HUES64 (cell line): ENCODE results near the gene NHEJ1. TPM values are rescaled to one million over a fixed set of nuclear protein-coding genes. Genes with fewer than 3 reads are reported as not detected.
"Not testable (repeated sequence)": the region's sequence is repeated elsewhere in the genome, so short reads cannot be mapped to it uniquely, and the experiment has no call there.

ENCODE experiments used
- H3K27ac ChIP-seq: 2 replicates; pipeline ENCODE4 v1.7.0; 2013; ENCODE audit warnings: low read depth, low read length, inconsistent platforms
- H3K27me3 ChIP-seq: 2 replicates; pipeline ENCODE4 v1.6.1; 2013; ENCODE audit warnings: mild to moderate bottlenecking, low read length; ENCODE audit not compliant: insufficient read depth
- H3K36me3 ChIP-seq: 2 replicates; pipeline ENCODE4 v1.6.1; 2013; ENCODE audit warnings: mild to moderate bottlenecking, low read length; ENCODE audit not compliant: insufficient read depth
- H3K4me1 ChIP-seq: 2 replicates; pipeline ENCODE4 v1.6.1; 2013; ENCODE audit warnings: mild to moderate bottlenecking, low read length, moderate library complexity; ENCODE audit not compliant: insufficient read depth
- H3K4me3 ChIP-seq: 2 replicates; pipeline ENCODE4 v1.5.1; 2013; ENCODE audit warnings: mild to moderate bottlenecking, low read length, moderate library complexity
- H3K9ac ChIP-seq: 2 replicates; pipeline ENCODE4 v1.6.1; 2013; ENCODE audit warnings: mild to moderate bottlenecking, low read depth, low read length
- H3K9me3 ChIP-seq: 2 replicates; pipeline ENCODE4 v1.6.1; 2013; ENCODE audit warnings: low read depth, low read length; ENCODE audit not compliant: insufficient read depth
- WGBS: fragments of 150-250, 120-280 bp; methylation state at CpG from one replicate; pipeline ENCODE4 v1.1.7; 2013; ENCODE audit warnings: missing lambda C conversion rate; 5-methylcytosine and 5-hydroxymethylcytosine counted together
- polyA plus RNA-seq, 2 experiments: library from polyadenylated mRNA; stranded (reverse); fragments of 50-300 nt; gene quantifications; one replicate each; pipeline ENCODE4 v1.2.3, GENCODE V29; 2013

NHEJ1 gene
- 22.7 TPM for polyA plus RNA-seq (2013, experiment 1 of 2)
- polyA plus RNA-seq (2013, experiment 2 of 2) = 20.2 TPM

- Histone ChIP-seq H3K4me3 (peak within 1 kb of the TSS; percentile 97), H3K4me1 (peaks cover 8% of the 10 kb centered on the region), H3K27ac (peak within 1 kb of the TSS; percentile 90), H3K9ac (peak within 1 kb of the TSS; percentile 93), H3K36me3 (peaks cover 11% of the 10 kb centered on the region), H3K9me3 (no peaks in the 10 kb centered on the region), H3K27me3 (peaks cover 14% of the 10 kb centered on the region; the same call in 1 of the 2 replicates)
- WGBS = under 1% methylated on average over 70 of the region's 70 CpGs
Observed at GRCh38 chr2:219160186-219161017, at the start of gene NHEJ1. Gene NHEJ1, minus strand, starts transcription at chr2:219160815. Its CDS starts 2,453 bp downstream, at chr2:219158362.

GRCh38 chr2:219209236-219210195, 48.9 kb upstream of the NHEJ1 start:
- H3K4me1 ChIP-seq = 0 out of 2 replicates have a peak, but pooled peaks cover 3% of the 10 kb centered on the region
- no peak overlapping the region for H3K4me3 ChIP-seq
- 95% methylated on average over 17 of the region's 18 CpGs for WGBS
- H3K27me3 ChIP-seq = no peaks in the 10 kb centered on the region
- H3K9ac ChIP-seq = no peak overlapping the region
- H3K36me3 ChIP-seq = peaks cover 57% of the 10 kb centered on the region
- no peak overlapping the region for H3K27ac ChIP-seq
- no peaks in the 10 kb centered on the region for H3K9me3 ChIP-seq

GRCh38 chr2:219207884-219208740, 47.5 kb upstream of the NHEJ1 start:
- H3K4me3 ChIP-seq = no peak overlapping the region

GRCh38 chr2:219207134-219207883, 46.7 kb upstream of the NHEJ1 start:
- Histone ChIP-seq H3K9me3 (no peaks in the 10 kb centered on the region), H3K27ac (peak overlapping the region; percentile 86; the same call in 1 of the 2 replicates), H3K4me3 (peak overlapping the region; percentile 69), H3K36me3 (peaks cover 35% of the 10 kb centered on the region), H3K9ac (peak overlapping the region; percentile 44), H3K27me3 (no peaks in the 10 kb centered on the region), H3K4me1 (0 out of 2 replicates have a peak, but pooled peaks cover 3% of the 10 kb centered on the region)
- 30% methylated on average over 22 of the region's 22 CpGs for WGBS

More at GRCh38 chr2:219207884-219208740, 47.5 kb upstream of the NHEJ1 start:
- Histone ChIP-seq H3K9me3 (no peaks in the 10 kb centered on the region), H3K27me3 (no peaks in the 10 kb centered on the region), H3K4me1 (0 out of 2 replicates have a peak, but pooled peaks cover 3% of the 10 kb centered on the region), H3K36me3 (peaks cover 43% of the 10 kb centered on the region), H3K9ac (no peak overlapping the region), H3K27ac (no peak overlapping the region)
- WGBS = 92% methylated on average over 17 of the region's 17 CpGs

- H3K4me3 ChIP-seq = peak within 1 kb of the TSS; percentile 69
- WGBS = 2% methylated on average over 76 of the region's 76 CpGs
- H3K36me3 ChIP-seq = peaks cover 33% of the 10 kb centered on the region
- H3K4me1 ChIP-seq = 0 out of 2 replicates have a peak, but pooled peaks cover 3% of the 10 kb centered on the region
- no peaks in the 10 kb centered on the region for H3K27me3 ChIP-seq
- peak within 1 kb of the TSS; percentile 86; the same call in 1 of the 2 replicates for H3K27ac ChIP-seq
- peak within 1 kb of the TSS; percentile 63 for H3K9ac ChIP-seq
- no peaks in the 10 kb centered on the region for H3K9me3 ChIP-seq
Observed at GRCh38 chr2:219206328-219207133, 45.9 kb upstream of the NHEJ1 start, which contains the start of gene ZFAND2B. Gene ZFAND2B, plus strand, starts transcription at chr2:219206782. Its CDS starts 206 bp downstream, at chr2:219206988.

GRCh38 chr2:219205981-219206327, 45.3 kb upstream of the NHEJ1 start:
- Histone ChIP-seq H3K4me1 (0 out of 2 replicates have a peak, but pooled peaks cover 3% of the 10 kb centered on the region), H3K4me3 (peak overlapping the region; percentile 69), H3K27ac (no peak overlapping the region), H3K9me3 (no peaks in the 10 kb centered on the region), H3K9ac (peak overlapping the region; percentile 63), H3K27me3 (no peaks in the 10 kb centered on the region), H3K36me3 (peaks cover 29% of the 10 kb centered on the region)
- WGBS = 28% methylated on average over 7 of the region's 7 CpGs

GRCh38 chr2:219205165-219205538, 44.5 kb upstream of the NHEJ1 start:
- H3K27me3 ChIP-seq = no peaks in the 10 kb centered on the region
- H3K27ac ChIP-seq = no peak overlapping the region
- 0 out of 2 replicates have a peak, but pooled peaks cover 3% of the 10 kb centered on the region for H3K4me1 ChIP-seq
- peaks cover 22% of the 10 kb centered on the region for H3K36me3 ChIP-seq
- H3K9me3 ChIP-seq = no peaks in the 10 kb centered on the region
- no peak overlapping the region for H3K4me3 ChIP-seq
- H3K9ac ChIP-seq = no peak overlapping the region
- WGBS = 91% methylated on average over 4 of the region's 5 CpGs

GRCh38 chr2:219204425-219205164, 44.0 kb upstream of the NHEJ1 start:
- no peak overlapping the region for H3K4me3 ChIP-seq
- H3K9me3 ChIP-seq = no peaks in the 10 kb centered on the region
- peaks cover 16% of the 10 kb centered on the region for H3K36me3 ChIP-seq
- H3K9ac ChIP-seq = no peak overlapping the region
- WGBS = 94% methylated on average over 7 of the region's 7 CpGs
- no peak overlapping the region for H3K27ac ChIP-seq
- H3K27me3 ChIP-seq = no peaks in the 10 kb centered on the region
- 0 out of 2 replicates have a peak, but pooled peaks cover 3% of the 10 kb centered on the region for H3K4me1 ChIP-seq

GRCh38 chr2:219201331-219201730, 40.7 kb upstream of the NHEJ1 start:
- not testable (repeated sequence) for H3K36me3 ChIP-seq, H3K9me3 ChIP-seq, H3K9ac ChIP-seq, H3K27ac ChIP-seq, H3K4me1 ChIP-seq, H3K4me3 ChIP-seq, H3K27me3 ChIP-seq
- 91% methylated on average over 18 of the region's 21 CpGs for WGBS
